CD4-positive, alpha-beta memory T cell (primary cell): ENCODE data around the gene PLPP4. TPM values are rescaled to one million over a fixed set of nuclear protein-coding genes. Genes with fewer than 3 reads are reported as not detected.

ENCODE experiments used
- CTCF ChIA-PET: fragments of 350-600 bp; sonication (Branson Sonifier 250); formaldehyde crosslinking; loops from one replicate; lab custom pipeline; 2021; ENCODE audit warnings: inconsistent platforms; ENCODE audit not compliant: partially characterized antibody; lab: Charles Lee
- POLR2A ChIA-PET: fragments of 350-600 bp; sonication (Branson Sonifier 250); formaldehyde crosslinking; loops from one replicate; lab custom pipeline; 2021; ENCODE audit not compliant: partially characterized antibody; lab: Charles Lee
- DNase-seq, 5 donors: peaks; one replicate each; pipeline versions ENCODE4 v3.0.0 to v3.0.0-alpha.2; 2020 to 2022; ENCODE audit warnings: mixed read lengths in 1 of 5
- H3K27ac ChIP-seq: one replicate; pipeline ENCODE4 v1.7.0; 2013; ENCODE audit warnings: low read depth, low read length
- H3K27me3 ChIP-seq: 2 replicates; pipeline ENCODE4 v1.7.0; 2013; ENCODE audit warnings: mild to moderate bottlenecking, low read length, moderate library complexity; ENCODE audit not compliant: insufficient read depth
- H3K36me3 ChIP-seq: 2 replicates; pipeline ENCODE4 v1.7.0; 2013; ENCODE audit warnings: mild to moderate bottlenecking, low read length, moderate library complexity; ENCODE audit not compliant: insufficient read depth
- H3K4me1 ChIP-seq: 2 replicates; pipeline ENCODE4 v1.7.0; 2013; ENCODE audit warnings: mild to moderate bottlenecking, low read length, moderate library complexity; ENCODE audit not compliant: insufficient read depth
- H3K4me3 ChIP-seq, 2 donors: one replicate each; pipeline ENCODE4 v1.7.0; 2013; ENCODE audit warnings: low read length in 2 of 2, mild to moderate bottlenecking in 1 of 2
- H3K9me3 ChIP-seq, 2 donors: one replicate each; pipeline ENCODE4 v1.7.0; 2013; ENCODE audit warnings: low read length in 2 of 2, control low read depth in 1 of 2; ENCODE audit not compliant: control insufficient read depth in 1 of 2
- H3K27ac Mint-ChIP-seq, 7 donors: one replicate each; pipeline ENCODE4 v1.8.0; 2020 to 2021; ENCODE audit warnings: mixed read lengths in 7 of 7, mild to moderate bottlenecking in 6 of 7, inconsistent platforms in 3 of 7, moderate library complexity in 3 of 7
- H3K27me3 Mint-ChIP-seq, 2 donors: one replicate each; pipeline ENCODE4 v1.8.0; 2020 to 2021; ENCODE audit warnings: mixed read lengths in 2 of 2
- H3K36me3 Mint-ChIP-seq, 2 donors: one replicate each; pipeline ENCODE4 v1.8.0; 2020 to 2021; ENCODE audit warnings: mixed read lengths in 2 of 2, inconsistent platforms in 1 of 2, mild to moderate bottlenecking in 1 of 2
- H3K4me1 Mint-ChIP-seq, 4 donors: one replicate each; pipeline ENCODE4 v1.8.0; 2020 to 2021; ENCODE audit warnings: mixed read lengths in 4 of 4, mild to moderate bottlenecking in 1 of 4
- H3K4me3 Mint-ChIP-seq, 8 donors: one replicate each; pipeline ENCODE4 v1.8.0; 2020 to 2021; ENCODE audit warnings: mixed read lengths in 8 of 8, mild to moderate bottlenecking in 7 of 8, moderate library complexity in 6 of 8, inconsistent platforms in 3 of 8
- H3K9me3 Mint-ChIP-seq, 8 donors: one replicate each; pipeline ENCODE4 v1.8.0; 2020 to 2021; ENCODE audit warnings: mixed read lengths in 8 of 8, mild to moderate bottlenecking in 5 of 8, inconsistent platforms in 3 of 8, moderate library complexity in 1 of 8
- intact Hi-C: fragments of 100-400 bp; cut with micrococcal nuclease; formaldehyde crosslinking; loops from one replicate; pipeline ENCODE4 v1.15.1; 2023
- polyA plus RNA-seq, 2 donors: library from polyadenylated mRNA; unstranded; fragments of 300-500 nt; fragmentation: Illumina TruSeq; gene quantifications; one replicate each; pipeline ENCODE4 v1.2.3, GENCODE V29; 2021
- total RNA-seq, 2 experiments: library from RNA; stranded (reverse); gene quantifications; one replicate each; pipeline ENCODE4 v1.2.3, GENCODE V29; 2021

The PLPP4 gene
- total and polyA plus RNA-seq, 4 experiments from 2014 or later: not detected

DNA sequence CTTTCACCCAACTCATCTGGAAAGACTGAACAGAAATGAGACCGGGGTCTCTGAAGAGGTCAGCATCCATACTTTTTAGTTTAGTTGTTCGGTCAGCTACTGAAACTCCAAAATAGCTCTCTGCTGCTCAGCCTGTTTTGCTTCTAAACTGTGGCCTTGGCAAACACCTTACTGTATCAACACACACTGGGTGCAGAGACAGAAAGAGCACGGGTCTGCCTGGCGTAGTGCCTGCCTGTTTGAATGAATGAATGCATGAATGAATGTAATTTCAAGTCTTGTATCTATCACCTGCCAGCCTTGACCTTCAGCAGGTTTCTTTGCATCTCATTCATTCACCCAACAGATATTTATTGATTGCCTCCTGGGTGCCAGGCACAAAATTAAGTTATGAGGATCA lies 98.4 kb downstream of the PLPP4 start:
- Mint-ChIP-seq H3K4me3 (no peak overlapping the region), H3K9me3 (peaks cover 0 to 22% (median 14%) of the 10 kb centered on the region in 8 donors), H3K4me1 (no peaks in the 10 kb centered on the region), H3K36me3 (no peaks in the 10 kb centered on the region), H3K27ac (no peak overlapping the region), H3K27me3 (no peaks in the 10 kb centered on the region)
- DNase-seq: no peak
- H3K27ac ChIP-seq: no peak overlapping the region
- no peaks in the 10 kb centered on the region for H3K36me3 ChIP-seq
- H3K27me3 ChIP-seq: no peaks in the 10 kb centered on the region
- intact Hi-C loops: no loop called here
- ChIA-PET POLR2A (no interaction called here), CTCF (no interaction called here)
- peaks cover 0 to 3% of the 10 kb centered on the region in 2 donors for H3K9me3 ChIP-seq
- H3K4me1 ChIP-seq: no peaks in the 10 kb centered on the region
- H3K4me3 ChIP-seq: no peak overlapping the region

GRCh38 chr10:120555842-120556532 lies 99.0 kb downstream of the PLPP4 start:
- Mint-ChIP-seq H3K27me3 (no peaks in the 10 kb centered on the region), H3K36me3 (no peaks in the 10 kb centered on the region), H3K4me1 (no peaks in the 10 kb centered on the region), H3K27ac (no peak overlapping the region), H3K4me3 (no peak overlapping the region), H3K9me3 (peaks cover 0 to 22% (median 14%) of the 10 kb centered on the region in 8 donors)
- Histone ChIP-seq H3K27ac (no peak overlapping the region), H3K4me3 (no peak overlapping the region), H3K4me1 (no peaks in the 10 kb centered on the region), H3K9me3 (peaks cover 0 to 3% of the 10 kb centered on the region in 2 donors), H3K36me3 (no peaks in the 10 kb centered on the region), H3K27me3 (no peaks in the 10 kb centered on the region)
- DNase-seq: no peak
- ChIA-PET CTCF (no interaction called here), POLR2A (no interaction called here)
- intact Hi-C loops: no loop called here

- Mint-ChIP-seq H3K9me3 (peaks cover 0 to 22% (median 14%) of the 10 kb centered on the region in 8 donors), H3K27ac (no peak overlapping the region), H3K27me3 (no peaks in the 10 kb centered on the region), H3K36me3 (no peaks in the 10 kb centered on the region), H3K4me1 (no peaks in the 10 kb centered on the region), H3K4me3 (no peak overlapping the region)
- Histone ChIP-seq H3K4me1 (no peaks in the 10 kb centered on the region), H3K27ac (no peak overlapping the region), H3K9me3 (peaks cover 0 to 3% of the 10 kb centered on the region in 2 donors), H3K4me3 (no peak overlapping the region), H3K27me3 (no peaks in the 10 kb centered on the region), H3K36me3 (no peaks in the 10 kb centered on the region)
- POLR2A ChIA-PET: no interaction called here
- intact Hi-C loops: no loop called here
- CTCF ChIA-PET: no interaction called here
- no peak for DNase-seq
These were observed 100.3 kb downstream of the PLPP4 start for GRCh38 chr10:120557311-120557710.

GRCh38 chr10:120559800-120560199 lies 102.8 kb downstream of the PLPP4 start:
- Histone ChIP-seq H3K27ac (no peak overlapping the region), H3K4me1 (no peaks in the 10 kb centered on the region), H3K27me3 (no peaks in the 10 kb centered on the region), H3K9me3 (no peaks in the 10 kb centered on the region), H3K4me3 (no peak overlapping the region), H3K36me3 (no peaks in the 10 kb centered on the region)
- no peaks in the 10 kb centered on the region for H3K4me1 Mint-ChIP-seq
- no peaks in the 10 kb centered on the region for H3K36me3 Mint-ChIP-seq
- CTCF ChIA-PET: no interaction called here
- H3K27ac Mint-ChIP-seq: no peak overlapping the region
- DNase-seq: no peak
- H3K9me3 Mint-ChIP-seq: peaks cover 0 to 6% (median 2%) of the 10 kb centered on the region in 8 donors
- H3K27me3 Mint-ChIP-seq: no peaks in the 10 kb centered on the region
- H3K4me3 Mint-ChIP-seq: no peak overlapping the region
- intact Hi-C loops: no loop called here
- POLR2A ChIA-PET: no interaction called here

- Mint-ChIP-seq H3K36me3 (no peaks in the 10 kb centered on the region), H3K27me3 (no peaks in the 10 kb centered on the region), H3K4me1 (no peaks in the 10 kb centered on the region), H3K4me3 (no peak overlapping the region), H3K9me3 (no peaks in the 10 kb centered on the region), H3K27ac (no peak overlapping the region)
- Histone ChIP-seq H3K4me1 (no peaks in the 10 kb centered on the region), H3K27me3 (no peaks in the 10 kb centered on the region), H3K4me3 (no peak overlapping the region), H3K36me3 (no peaks in the 10 kb centered on the region), H3K9me3 (no peaks in the 10 kb centered on the region), H3K27ac (no peak overlapping the region)
- DNase-seq: no peak
- intact Hi-C loops: no loop called here
- ChIA-PET CTCF (no interaction called here), POLR2A (no interaction called here)
These were observed 105.9 kb downstream of the PLPP4 start for GRCh38 chr10:120562956-120563355.

GRCh38 chr10:120570418-120570817 lies 113.4 kb downstream of the PLPP4 start:
- no peaks in the 10 kb centered on the region for H3K4me1 ChIP-seq
- Mint-ChIP-seq H3K36me3 (no peaks in the 10 kb centered on the region), H3K9me3 (peaks cover 0 to 3% (median 0%) of the 10 kb centered on the region in 8 donors), H3K27ac (no peak overlapping the region), H3K27me3 (peaks cover 3% of the 10 kb centered on the region in 2 donors), H3K4me1 (no peaks in the 10 kb centered on the region), H3K4me3 (no peak overlapping the region)
- intact Hi-C loops: no loop called here
- CTCF ChIA-PET: no interaction called here
- H3K4me3 ChIP-seq: no peak overlapping the region
- POLR2A ChIA-PET: no interaction called here
- H3K36me3 ChIP-seq: no peaks in the 10 kb centered on the region
- H3K27me3 ChIP-seq: no peaks in the 10 kb centered on the region
- DNase-seq: no peak
- no peak overlapping the region for H3K27ac ChIP-seq
- H3K9me3 ChIP-seq: no peaks in the 10 kb centered on the region

DNA sequence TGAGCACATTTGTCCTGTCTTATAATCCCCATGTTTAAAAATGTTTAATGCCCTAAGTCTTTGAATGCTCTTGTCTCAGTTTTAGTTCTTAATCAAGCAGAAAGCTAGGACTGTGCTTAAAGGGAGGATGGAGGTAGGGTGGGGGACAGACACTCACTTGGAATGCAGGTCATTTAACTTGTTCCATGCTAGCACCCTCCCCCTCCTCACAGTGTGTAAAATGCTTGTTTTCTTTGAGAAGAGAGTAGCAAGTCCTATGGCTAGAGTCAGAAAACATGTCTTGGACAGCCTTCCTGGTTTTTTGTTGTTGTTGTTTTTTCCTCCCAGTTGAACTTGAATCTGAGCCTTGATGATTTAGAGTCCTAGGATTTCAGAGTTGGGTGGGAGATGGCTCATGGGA lies 114.2 kb downstream of the PLPP4 start:
- H3K4me1 Mint-ChIP-seq: no peaks in the 10 kb centered on the region
- no peaks in the 10 kb centered on the region for H3K4me1 ChIP-seq
- no peaks in the 10 kb centered on the region for H3K27me3 ChIP-seq
- H3K27me3 Mint-ChIP-seq: peaks cover 3% of the 10 kb centered on the region in 2 donors
- H3K4me3 ChIP-seq: no peak overlapping the region
- no peak overlapping the region for H3K27ac ChIP-seq
- CTCF ChIA-PET: no interaction called here
- no peaks in the 10 kb centered on the region for H3K9me3 ChIP-seq
- no peak overlapping the region for H3K27ac Mint-ChIP-seq
- POLR2A ChIA-PET: no interaction called here
- H3K36me3 ChIP-seq: no peaks in the 10 kb centered on the region
- H3K36me3 Mint-ChIP-seq: no peaks in the 10 kb centered on the region
- no peak overlapping the region for H3K4me3 Mint-ChIP-seq
- intact Hi-C loops: no loop called here
- DNase-seq: no peak
- peaks cover 0 to 3% (median 0%) of the 10 kb centered on the region in 8 donors for H3K9me3 Mint-ChIP-seq
